HEK293 (cell line): ENCODE results near the gene C9orf57.

Experiments used
- CTCF ChIA-PET: fragments of 350-600 bp; formaldehyde crosslinking; extraction: SDS; loops from one replicate; lab custom pipeline; 2021; ENCODE audit warnings: antibody characterized with exemption; lab: Yijun Ruan, JAX
- POLR2A ChIA-PET: fragments of 300-600 bp; formaldehyde crosslinking; extraction: SDS; loops from one replicate; lab custom pipeline; 2020; ENCODE audit warnings: antibody characterized with exemption, inconsistent platforms; lab: Yijun Ruan, JAX
- H3K27ac ChIP-seq: fragments of 200-500 bp; sonication (Bioruptor generic); 2 replicates; pipeline ENCODE4 v1.5.1; 2014; ENCODE audit warnings: low read depth, low read length, control low read depth, inconsistent platforms; ENCODE audit errors: extremely low read depth
- H3K36me3 ChIP-seq, 2 experiments: fragments of 200-500 bp in 1 of 2; sonication (Bioruptor generic) in 1 of 2; 1 replicate in 1 of 2; 2 replicates in 1 of 2; pipeline ENCODE4 v1.5.1; 2014 to 2017; ENCODE audit warnings: inconsistent platforms in 2 of 2, low read length in 2 of 2; ENCODE audit not compliant: control insufficient read depth in 2 of 2, insufficient read depth in 1 of 2
- H3K4me1 ChIP-seq: fragments of 200-500 bp; sonication (Bioruptor generic); 2 replicates; pipeline ENCODE4 v1.5.1; 2014; ENCODE audit warnings: mild to moderate bottlenecking, low read length, inconsistent platforms; ENCODE audit not compliant: control insufficient read depth, insufficient read depth
- H3K4me3 ChIP-seq: 2 replicates; pipeline ENCODE4 v1.5.1; 2011; ENCODE audit warnings: low read depth, mild to moderate bottlenecking, control low read depth, low read length, moderate library complexity
- H3K9me3 ChIP-seq: fragments of 200-500 bp; sonication (Bioruptor generic); 2 replicates; pipeline ENCODE4 v1.5.1; 2014; ENCODE audit warnings: low read depth, low read length, inconsistent platforms; ENCODE audit not compliant: control insufficient read depth, insufficient read depth
- GLIS1 ChIP-seq: fragments of 450-650 bp; formaldehyde crosslinking; IDR thresholded peaks from 2 replicates; pipeline ENCODE4 v1.5.1; 2016; ENCODE audit warnings: missing biosample characterization, missing genetic modification characterization
- HOXC10 ChIP-seq: sonication (generic); formaldehyde crosslinking; IDR thresholded peaks from 2 replicates; pipeline ENCODE4 v1.8.1; 2023; ENCODE audit warnings: mild to moderate bottlenecking, missing genetic modification reagents
- IKZF3 ChIP-seq: fragments of 450-650 bp; IDR thresholded peaks from 2 replicates; pipeline ENCODE4 v1.5.0; 2018; ENCODE audit warnings: missing biosample characterization, mild to moderate bottlenecking, missing genetic modification characterization, moderate library complexity
- SETDB1 ChIP-seq: IDR thresholded peaks from one replicate; pipeline ENCODE4 v1.6.1; 2017; ENCODE audit warnings: mild to moderate bottlenecking, low read length, moderate library complexity, mixed read lengths; ENCODE audit not compliant: insufficient read length
- ZBTB7A ChIP-seq: fragments of 450-650 bp; formaldehyde crosslinking; IDR thresholded peaks from 2 replicates; pipeline ENCODE4 v1.5.1; 2016; ENCODE audit warnings: low read depth, missing biosample characterization, missing genetic modification characterization
- ZBTB8A ChIP-seq: fragments of 450-650 bp; formaldehyde crosslinking; IDR thresholded peaks from 2 replicates; pipeline ENCODE4 v1.5.1; 2016; ENCODE audit warnings: missing biosample characterization, missing genetic modification characterization
- ZFP41 ChIP-seq: fragments of 450-650 bp; formaldehyde crosslinking; IDR thresholded peaks from 2 replicates; pipeline ENCODE4 v1.5.1; 2016; ENCODE audit warnings: missing biosample characterization, missing genetic modification characterization, borderline replicate concordance
- ZNF132 ChIP-seq: fragments of 450-650 bp; formaldehyde crosslinking; IDR thresholded peaks from 2 replicates; pipeline ENCODE4 v1.5.1; 2017; ENCODE audit warnings: missing biosample characterization, missing genetic modification characterization, borderline replicate concordance
- ZNF202 ChIP-seq: fragments of 450-650 bp; formaldehyde crosslinking; IDR thresholded peaks from 2 replicates; pipeline ENCODE4 v1.5.1; 2016; ENCODE audit warnings: missing biosample characterization, missing genetic modification characterization, borderline replicate concordance
- ZNF211 ChIP-seq: fragments of 450-650 bp; formaldehyde crosslinking; IDR thresholded peaks from 2 replicates; pipeline ENCODE4 v1.5.1; 2016; ENCODE audit warnings: low read depth, missing biosample characterization, missing genetic modification characterization
- ZNF280D ChIP-seq: fragments of 450-650 bp; formaldehyde crosslinking; IDR thresholded peaks from 2 replicates; pipeline ENCODE4 v1.5.1; 2016; ENCODE audit warnings: missing biosample characterization, missing genetic modification characterization
- ZNF292 ChIP-seq: fragments of 450-650 bp; formaldehyde crosslinking; IDR thresholded peaks from 2 replicates; pipeline ENCODE4 v1.5.1; 2016; ENCODE audit warnings: low read depth, missing biosample characterization, missing genetic modification characterization, borderline replicate concordance
- ZNF350 ChIP-seq: fragments of 450-650 bp; formaldehyde crosslinking; IDR thresholded peaks from 2 replicates; pipeline ENCODE4 v1.5.0; 2017; ENCODE audit warnings: missing biosample characterization, mild to moderate bottlenecking, missing genetic modification characterization
- ZNF510 ChIP-seq: fragments of 450-650 bp; formaldehyde crosslinking; IDR thresholded peaks from 2 replicates; pipeline ENCODE4 v1.5.1; 2018; ENCODE audit warnings: mild to moderate bottlenecking, missing genetic modification characterization, missing biosample characterization; ENCODE audit not compliant: insufficient replicate concordance
- ZNF654 ChIP-seq: fragments of 450-650 bp; formaldehyde crosslinking; IDR thresholded peaks from 2 replicates; pipeline ENCODE4 v1.5.1; 2016; ENCODE audit warnings: low read depth, missing biosample characterization, missing genetic modification characterization
- ZNF785 ChIP-seq: fragments of 450-650 bp; formaldehyde crosslinking; IDR thresholded peaks from 2 replicates; pipeline ENCODE4 v1.5.1; 2016; ENCODE audit warnings: missing biosample characterization, missing genetic modification characterization
- TF ChIP-seq, protein P1 (sequence below): fragments of 450-650 bp; formaldehyde crosslinking; optimal IDR thresholded peaks from 2 replicates; pipeline ENCODE3; 2016; ENCODE audit warnings: missing biosample characterization, mild to moderate bottlenecking, missing genetic modification characterization
- TF ChIP-seq, protein P2 (sequence below): fragments of 450-650 bp; formaldehyde crosslinking; IDR thresholded peaks from 2 replicates; pipeline ENCODE4 v1.5.1; 2016; ENCODE audit warnings: missing biosample characterization, missing genetic modification characterization

Gene C9orf57

GRCh38 chr9:72037571-72037970 lies 22.8 kb downstream of the C9orf57 start:
- Histone ChIP-seq H3K4me1 (0 out of 2 replicates have a peak, but pooled peaks cover 3% of the 10 kb centered on the region), H3K4me3 (no peak overlapping the region), H3K9me3 (no peaks in the 10 kb centered on the region), H3K27ac (no peak overlapping the region), H3K36me3 (no peaks in the 10 kb centered on the region)
- CTCF ChIA-PET = interaction anchor here (1.0 to 6.6 kb wide), 2 partner anchors 237 to 784 kb away, joined by 4 to 210 read pairs; no protein-coding TSS in a partner anchor
- POLR2A ChIA-PET = no interaction called here
- TF ChIP-seq, protein P1, sequence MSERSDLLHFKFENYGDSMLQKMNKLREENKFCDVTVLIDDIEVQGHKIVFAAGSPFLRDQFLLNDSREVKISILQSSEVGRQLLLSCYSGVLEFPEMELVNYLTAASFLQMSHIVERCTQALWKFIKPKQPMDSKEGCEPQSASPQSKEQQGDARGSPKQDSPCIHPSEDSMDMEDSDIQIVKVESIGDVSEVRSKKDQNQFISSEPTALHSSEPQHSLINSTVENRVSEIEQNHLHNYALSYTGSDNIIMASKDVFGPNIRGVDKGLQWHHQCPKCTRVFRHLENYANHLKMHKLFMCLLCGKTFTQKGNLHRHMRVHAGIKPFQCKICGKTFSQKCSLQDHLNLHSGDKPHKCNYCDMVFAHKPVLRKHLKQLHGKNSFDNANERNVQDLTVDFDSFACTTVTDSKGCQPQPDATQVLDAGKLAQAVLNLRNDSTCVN (tag by site-specific recombination) = no peak
- TF ChIP-seq, protein P2, sequence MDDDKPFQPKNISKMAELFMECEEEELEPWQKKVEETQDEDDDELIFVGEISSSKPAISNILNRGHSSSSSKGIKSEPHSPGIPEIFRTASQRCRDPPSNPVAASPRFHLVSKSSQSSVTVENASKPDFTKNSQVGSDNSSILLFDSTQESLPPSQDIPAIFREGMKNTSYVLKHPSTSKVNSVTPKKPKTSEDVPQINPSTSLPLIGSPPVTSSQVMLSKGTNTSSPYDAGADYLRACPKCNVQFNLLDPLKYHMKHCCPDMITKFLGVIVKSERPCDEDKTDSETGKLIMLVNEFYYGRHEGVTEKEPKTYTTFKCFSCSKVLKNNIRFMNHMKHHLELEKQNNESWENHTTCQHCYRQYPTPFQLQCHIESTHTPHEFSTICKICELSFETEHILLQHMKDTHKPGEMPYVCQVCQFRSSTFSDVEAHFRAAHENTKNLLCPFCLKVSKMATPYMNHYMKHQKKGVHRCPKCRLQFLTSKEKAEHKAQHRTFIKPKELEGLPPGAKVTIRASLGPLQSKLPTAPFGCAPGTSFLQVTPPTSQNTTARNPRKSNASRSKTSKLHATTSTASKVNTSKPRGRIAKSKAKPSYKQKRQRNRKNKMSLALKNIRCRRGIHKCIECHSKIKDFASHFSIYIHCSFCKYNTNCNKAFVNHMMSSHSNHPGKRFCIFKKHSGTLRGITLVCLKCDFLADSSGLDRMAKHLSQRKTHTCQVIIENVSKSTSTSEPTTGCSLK = no peak
- TF ChIP-seq ZNF785 (no peak), ZNF292 (tag by site-specific recombination) (no peak), ZNF132 (tag by site-specific recombination) (no peak), ZBTB8A (no peak), ZNF510 (tag by site-specific recombination) (no peak), ZNF654 (no peak)

DNA sequence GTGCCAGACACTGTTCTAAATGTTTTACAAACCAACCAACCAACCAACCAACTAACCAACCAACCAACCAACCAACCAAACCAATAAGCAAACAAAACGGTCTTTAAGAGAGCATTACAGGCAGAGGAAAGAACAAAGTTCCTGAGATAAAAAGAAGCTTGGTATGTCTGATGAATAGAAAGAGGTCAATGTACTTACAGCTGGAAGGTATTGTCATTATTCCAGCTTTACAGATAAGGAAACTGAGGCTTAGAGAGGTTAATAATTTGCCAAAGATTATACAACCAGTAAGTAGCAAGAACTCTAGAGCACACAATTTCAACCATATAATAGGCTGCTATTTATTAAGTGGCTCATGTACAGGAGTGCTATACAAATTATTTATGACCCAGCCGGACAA lies 29.6 kb downstream of the C9orf57 start:
- CTCF ChIA-PET = interaction anchor here (0.6 to 2.1 kb wide), 5 partner anchors 9 to 795 kb away, joined by 3 to 15 read pairs (median 3); no protein-coding TSS in a partner anchor

More for the DNA sequence above, 29.6 kb downstream of the C9orf57 start:
- POLR2A ChIA-PET = no interaction called here
- H3K4me3 ChIP-seq = no peak overlapping the region
- TF ChIP-seq IKZF3 (tag by site-specific recombination) (no peak), ZNF211 (no peak), HOXC10 (CRISPR knock-in tag) (no peak), ZBTB7A (no peak), SETDB1 (no peak), ZFP41 (no peak), GLIS1 (tag by site-specific recombination) (no peak), ZNF202 (tag by site-specific recombination) (no peak), ZNF280D (tag by site-specific recombination) (no peak), ZNF350 (tag by site-specific recombination) (no peak)
- TF ChIP-seq, all 188 proteins: peak for 0
- H3K9me3 ChIP-seq = no peaks in the 10 kb centered on the region
- no peaks in the 10 kb centered on the region for H3K36me3 ChIP-seq
- no peaks in the 10 kb centered on the region for H3K4me1 ChIP-seq
- no peak overlapping the region for H3K27ac ChIP-seq
